A549 treated with ZK216348 at 1 μM for 4 hours (cell line): ENCODE results near the gene FGF16. TPM values are rescaled to one million over a fixed set of nuclear protein-coding genes. Genes with fewer than 3 reads are reported as not detected.

Experiments
- total RNA-seq: library from RNA; stranded (reverse); fragments of 200-300 nt; extraction: Qiagen RNA extraction; gene quantifications from 5 replicates; pipeline ENCODE4 v1.2.3, GENCODE V29; 2022; ENCODE audit warnings: low read depth

FGF16 gene
- not detected in 5 replicates for total RNA-seq

DNA sequence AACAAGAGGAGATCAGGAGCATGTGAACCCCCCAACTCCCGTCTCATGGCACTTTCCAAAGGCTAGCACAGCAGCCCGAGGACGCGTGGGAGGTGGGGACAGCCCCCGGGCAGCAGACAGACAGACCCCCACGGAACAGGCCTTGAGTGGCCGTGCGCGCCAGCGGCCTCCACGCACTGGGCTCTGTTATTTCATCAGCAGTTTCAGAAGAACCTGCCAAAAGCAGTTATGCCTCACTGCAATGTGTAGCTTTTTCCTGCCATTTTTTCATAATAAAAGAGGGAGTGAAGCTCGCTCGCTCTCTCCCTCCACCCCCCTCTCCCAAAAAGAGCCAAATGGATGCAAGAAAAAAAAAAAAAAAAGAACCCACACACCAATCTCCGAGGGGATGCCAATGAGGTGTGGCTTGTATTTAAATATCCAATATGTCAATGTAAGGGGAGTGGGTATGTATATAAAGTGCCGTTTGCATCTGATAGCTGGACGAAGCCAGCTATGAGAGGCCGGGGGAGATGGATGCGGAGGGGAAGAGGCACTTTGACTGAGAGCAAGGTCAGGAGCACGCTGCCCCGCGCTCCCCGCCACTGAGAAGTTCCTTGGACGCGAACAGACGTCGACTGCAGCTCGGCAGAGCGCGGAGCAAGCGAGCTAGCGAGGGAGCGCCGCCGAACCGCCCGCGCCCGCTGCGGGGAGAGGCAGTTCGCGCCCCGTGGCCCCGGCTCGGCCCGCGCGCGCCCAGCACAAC is at the start of gene FGF16:
FGF16 (plus strand) TSS at position 482 of the 745 bp plus-strand sequence. CDS start 286 bp downstream, outside the sequence.

